HEK293 (cell line): ENCODE measurements around the gene MDM4.
"Not testable (repeated sequence)": the region's sequence is repeated elsewhere in the genome, so short reads cannot be mapped to it uniquely, and the experiment has no call there.

ENCODE experiments used
- CTCF ChIP-seq: fragments of 450-650 bp; formaldehyde crosslinking; IDR thresholded peaks from 2 replicates; pipeline ENCODE4 v1.5.1; 2016; ENCODE audit warnings: missing biosample characterization, missing genetic modification characterization
- KLF9 ChIP-seq: fragments of 450-650 bp; formaldehyde crosslinking; IDR thresholded peaks from 2 replicates; pipeline ENCODE4 v1.5.1; 2016; ENCODE audit warnings: missing biosample characterization, missing genetic modification characterization, low read depth
- PRDM10 ChIP-seq: fragments of 450-650 bp; formaldehyde crosslinking; IDR thresholded peaks from 2 replicates; pipeline ENCODE4 v1.5.1; 2016; ENCODE audit warnings: missing biosample characterization, missing genetic modification characterization
- REPIN1 ChIP-seq: fragments of 450-650 bp; formaldehyde crosslinking; IDR thresholded peaks from 2 replicates; pipeline ENCODE4 v1.5.1; 2017; ENCODE audit warnings: missing biosample characterization, missing genetic modification characterization, low read depth
- SCRT1 ChIP-seq: fragments of 450-650 bp; formaldehyde crosslinking; IDR thresholded peaks from 2 replicates; pipeline ENCODE4 v1.5.1; 2016; ENCODE audit warnings: missing biosample characterization, missing genetic modification characterization, borderline replicate concordance
- ZNF157 ChIP-seq: fragments of 450-650 bp; formaldehyde crosslinking; IDR thresholded peaks from 2 replicates; pipeline ENCODE4 v1.5.1; 2016; ENCODE audit warnings: missing biosample characterization, missing genetic modification characterization
- ZNF510 ChIP-seq: fragments of 450-650 bp; formaldehyde crosslinking; IDR thresholded peaks from 2 replicates; pipeline ENCODE4 v1.5.1; 2018; ENCODE audit warnings: mild to moderate bottlenecking, missing genetic modification characterization, missing biosample characterization; ENCODE audit not compliant: insufficient replicate concordance
- ZNF549 ChIP-seq: fragments of 450-650 bp; IDR thresholded peaks from 2 replicates; pipeline ENCODE4 v1.5.1; 2018; ENCODE audit warnings: missing biosample characterization, missing genetic modification characterization, mild to moderate bottlenecking, inconsistent platforms, moderate library complexity
- ZNF76 ChIP-seq: fragments of 450-650 bp; formaldehyde crosslinking; IDR thresholded peaks from 2 replicates; pipeline ENCODE4; 2016; ENCODE audit warnings: low read depth, missing biosample characterization, missing genetic modification characterization, borderline replicate concordance

DNA sequence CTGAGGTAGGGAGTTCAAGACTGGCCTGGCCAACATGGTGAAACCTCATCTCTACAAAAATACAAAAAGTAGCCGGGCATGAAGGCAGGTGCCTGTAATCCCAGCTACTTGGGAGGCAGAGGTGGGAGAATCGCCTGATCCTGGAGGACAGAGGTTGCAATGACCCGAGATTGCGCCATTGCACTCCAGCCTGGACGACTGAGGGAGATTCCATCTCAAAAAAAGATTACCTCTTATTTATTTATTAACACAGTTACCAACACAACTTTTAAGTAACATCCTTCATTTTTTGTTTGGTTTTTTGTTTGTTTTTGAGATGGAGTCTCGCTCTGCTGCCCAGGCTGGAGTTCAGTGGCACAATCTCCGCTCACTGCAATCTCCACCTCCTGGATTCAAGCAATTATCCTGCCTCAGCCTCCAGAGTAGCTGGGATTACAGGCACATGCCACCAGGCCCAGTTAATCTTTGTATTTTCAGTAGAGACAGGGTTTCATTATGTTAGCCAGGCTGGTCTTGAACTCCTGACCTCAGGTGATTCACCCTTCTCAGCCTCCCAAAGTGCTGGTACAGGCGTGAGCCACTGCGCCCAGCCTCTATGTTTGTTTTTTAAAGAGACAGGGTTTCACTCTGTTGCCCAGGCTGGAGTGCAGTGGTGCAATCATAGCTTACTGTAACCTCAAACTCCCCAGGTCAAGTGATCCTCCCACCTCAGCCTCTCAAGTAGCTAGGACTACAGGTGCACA is 29.5 kb upstream of the MDM4 start:
- not testable (repeated sequence) for TF ChIP-seq ZNF549 (tag by site-specific recombination); REPIN1; CTCF; KLF9; SCRT1 (tag by site-specific recombination); PRDM10 (tag by site-specific recombination); ZNF510 (tag by site-specific recombination); ZNF157 (tag by site-specific recombination); ZNF76
